DOHH2 (cell line): ENCODE data around the gene SLC6A8.

ENCODE experiments used
- EZH2phosphoT487 ChIP-seq: fragments of 200-600 bp; sonication (generic); IDR thresholded peaks from 2 replicates; pipeline ENCODE4 v1.6.1; 2017; ENCODE audit warnings: borderline replicate concordance, mild to moderate bottlenecking, antibody characterized with exemption, low read length, moderate library complexity, mixed read lengths
- TF ChIP-seq, protein P1 (sequence below): fragments of 200-600 bp; sonication (generic); IDR thresholded peaks from one replicate; pipeline ENCODE4 v1.5.1; 2014; ENCODE audit warnings: antibody characterized with exemption, mild to moderate bottlenecking, low read depth, low read length; ENCODE audit not compliant: poor library complexity, severe bottlenecking

DNA sequence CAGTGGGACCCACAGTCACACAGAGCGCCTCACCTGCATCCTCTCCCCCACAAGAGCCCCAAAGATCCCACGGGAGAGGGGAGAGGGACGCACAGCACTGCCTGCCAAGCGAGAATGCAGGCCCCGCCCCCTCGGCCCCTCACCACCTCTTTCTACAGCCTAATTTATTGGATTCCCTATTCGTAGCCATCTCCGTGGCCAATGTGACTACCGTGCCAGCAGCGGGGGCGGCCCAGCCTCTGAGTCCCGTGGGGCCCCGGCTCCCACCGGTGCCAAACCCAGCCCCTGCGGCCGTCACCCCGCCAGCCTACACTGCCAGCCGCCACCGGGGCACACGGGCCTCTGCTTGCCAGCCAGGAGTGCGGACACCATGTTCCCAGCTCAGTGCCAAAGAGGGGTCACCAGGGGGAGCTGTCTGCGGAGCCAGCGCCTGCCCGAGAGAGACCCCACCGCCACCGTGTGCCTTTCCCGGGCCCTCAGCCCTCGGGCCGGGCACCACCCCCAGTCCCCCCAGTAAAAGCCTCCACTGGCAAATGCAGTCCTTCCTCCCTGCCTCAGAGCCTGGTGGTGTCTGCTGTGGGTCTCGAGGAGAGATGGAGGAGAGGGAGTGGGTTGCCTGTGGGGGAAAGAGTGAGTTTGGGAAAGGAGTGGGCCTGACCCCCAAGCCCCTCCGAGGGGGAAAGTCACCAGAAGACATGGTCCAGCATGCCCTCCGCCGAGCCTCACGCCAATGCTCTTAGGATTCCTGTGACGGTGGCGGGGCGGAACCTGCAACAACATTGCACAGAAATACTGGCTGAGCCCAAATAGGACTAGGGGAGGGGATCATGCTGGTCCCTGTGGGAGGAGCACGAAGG lies 56.7 kb downstream of the SLC6A8 start:
- TF ChIP-seq, protein P1, sequence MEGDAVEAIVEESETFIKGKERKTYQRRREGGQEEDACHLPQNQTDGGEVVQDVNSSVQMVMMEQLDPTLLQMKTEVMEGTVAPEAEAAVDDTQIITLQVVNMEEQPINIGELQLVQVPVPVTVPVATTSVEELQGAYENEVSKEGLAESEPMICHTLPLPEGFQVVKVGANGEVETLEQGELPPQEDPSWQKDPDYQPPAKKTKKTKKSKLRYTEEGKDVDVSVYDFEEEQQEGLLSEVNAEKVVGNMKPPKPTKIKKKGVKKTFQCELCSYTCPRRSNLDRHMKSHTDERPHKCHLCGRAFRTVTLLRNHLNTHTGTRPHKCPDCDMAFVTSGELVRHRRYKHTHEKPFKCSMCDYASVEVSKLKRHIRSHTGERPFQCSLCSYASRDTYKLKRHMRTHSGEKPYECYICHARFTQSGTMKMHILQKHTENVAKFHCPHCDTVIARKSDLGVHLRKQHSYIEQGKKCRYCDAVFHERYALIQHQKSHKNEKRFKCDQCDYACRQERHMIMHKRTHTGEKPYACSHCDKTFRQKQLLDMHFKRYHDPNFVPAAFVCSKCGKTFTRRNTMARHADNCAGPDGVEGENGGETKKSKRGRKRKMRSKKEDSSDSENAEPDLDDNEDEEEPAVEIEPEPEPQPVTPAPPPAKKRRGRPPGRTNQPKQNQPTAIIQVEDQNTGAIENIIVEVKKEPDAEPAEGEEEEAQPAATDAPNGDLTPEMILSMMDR = peak; percentile 47
- no peak for TF ChIP-seq EZH2phosphoT487
